Gastrocnemius medialis (tissue), 4 donors: ENCODE measurements around the gene TNC.

Source experiments
- POLR2A ChIP-seq, 2 donors: fragments of 450-650 bp; IDR thresholded peaks; one replicate each; pipeline ENCODE4 v1.6.1; 2017; ENCODE audit warnings: antibody characterized with exemption in 2 of 2, mild to moderate bottlenecking in 2 of 2, moderate library complexity in 2 of 2
- TF ChIP-seq, protein P1 (sequence below), 5 experiments: fragments of 450-650 bp in 3 of 5; fragments of 200-600 bp in 2 of 5; sonication (generic) in 2 of 5; IDR thresholded peaks in 4 of 5; conservative IDR thresholded peaks in 1 of 5; 1 replicate in 4 of 5; 2 replicates in 1 of 5; pipeline ENCODE4 v1.5.1; 2016 to 2019; ENCODE audit warnings: antibody characterized with exemption in 5 of 5, mild to moderate bottlenecking in 3 of 5, moderate library complexity in 3 of 5

DNA sequence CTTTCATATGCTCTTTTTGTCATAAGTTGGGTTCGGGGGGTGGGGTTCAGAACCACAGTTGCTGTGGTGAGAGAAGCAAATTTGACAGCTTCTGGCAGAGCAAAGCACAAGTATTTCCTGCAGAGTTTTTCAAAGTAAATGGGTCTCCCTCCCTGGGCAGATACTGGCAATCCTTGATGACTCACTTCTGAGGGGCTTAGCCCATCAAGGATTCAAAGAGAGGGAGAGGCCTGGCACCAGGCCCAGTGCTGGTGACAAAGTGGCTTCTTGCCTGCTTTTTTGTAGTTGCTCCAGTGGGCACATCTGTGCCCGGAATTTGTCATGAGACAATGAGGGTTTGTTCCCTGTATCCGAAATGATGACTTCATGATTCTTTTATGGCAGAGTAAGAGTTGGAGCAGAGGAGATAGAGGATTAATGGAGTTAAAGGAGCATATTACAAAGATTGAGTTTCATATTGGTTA, 46.6 kb upstream of the TNC start:
- TF ChIP-seq, protein P1, sequence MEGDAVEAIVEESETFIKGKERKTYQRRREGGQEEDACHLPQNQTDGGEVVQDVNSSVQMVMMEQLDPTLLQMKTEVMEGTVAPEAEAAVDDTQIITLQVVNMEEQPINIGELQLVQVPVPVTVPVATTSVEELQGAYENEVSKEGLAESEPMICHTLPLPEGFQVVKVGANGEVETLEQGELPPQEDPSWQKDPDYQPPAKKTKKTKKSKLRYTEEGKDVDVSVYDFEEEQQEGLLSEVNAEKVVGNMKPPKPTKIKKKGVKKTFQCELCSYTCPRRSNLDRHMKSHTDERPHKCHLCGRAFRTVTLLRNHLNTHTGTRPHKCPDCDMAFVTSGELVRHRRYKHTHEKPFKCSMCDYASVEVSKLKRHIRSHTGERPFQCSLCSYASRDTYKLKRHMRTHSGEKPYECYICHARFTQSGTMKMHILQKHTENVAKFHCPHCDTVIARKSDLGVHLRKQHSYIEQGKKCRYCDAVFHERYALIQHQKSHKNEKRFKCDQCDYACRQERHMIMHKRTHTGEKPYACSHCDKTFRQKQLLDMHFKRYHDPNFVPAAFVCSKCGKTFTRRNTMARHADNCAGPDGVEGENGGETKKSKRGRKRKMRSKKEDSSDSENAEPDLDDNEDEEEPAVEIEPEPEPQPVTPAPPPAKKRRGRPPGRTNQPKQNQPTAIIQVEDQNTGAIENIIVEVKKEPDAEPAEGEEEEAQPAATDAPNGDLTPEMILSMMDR (IDR thresholded peaks at IDR 0.05 in 4 of 5, conservative IDR thresholded peaks at IDR 0.05 in 1 of 5) = no peak
- no peak for TF ChIP-seq POLR2A (IDR thresholded peaks at IDR 0.05)
